PFSK-1 (cell line): ENCODE data around the gene CDK16.

Experiments used
- FOXP2 ChIP-seq: optimal IDR thresholded peaks from 2 replicates; pipeline ENCODE3; 2011; ENCODE audit warnings: borderline replicate concordance, control low read depth, inconsistent platforms; ENCODE audit not compliant: insufficient read depth; ENCODE audit errors: extremely low read length, extremely low read depth
- POLR2AphosphoS5 ChIP-seq: IDR thresholded peaks from 2 replicates; pipeline ENCODE4 v1.6.1; 2012; ENCODE audit warnings: low read depth, mild to moderate bottlenecking, control low read depth, low read length, moderate library complexity
- SIN3A ChIP-seq: IDR thresholded peaks from 2 replicates; pipeline ENCODE4 v1.6.1; 2012; ENCODE audit warnings: mild to moderate bottlenecking, low read length, moderate library complexity, borderline replicate concordance; ENCODE audit not compliant: insufficient read depth
- TAF1 ChIP-seq: IDR thresholded peaks from 2 replicates; pipeline ENCODE4 v1.6.1; 2012; ENCODE audit warnings: low read length, control low read depth, borderline replicate concordance; ENCODE audit not compliant: insufficient read depth
- TF ChIP-seq, protein P1 (sequence below), 2 experiments: IDR thresholded peaks; 2 replicates each; pipeline versions ENCODE4 v1.6.1 to v1.8.0; 2011 to 2012; ENCODE audit warnings: low read depth in 2 of 2, low read length in 2 of 2, control low read depth in 1 of 2, inconsistent platforms in 1 of 2, mild to moderate bottlenecking in 1 of 2, moderate library complexity in 1 of 2; ENCODE audit not compliant: insufficient read depth in 1 of 2

Gene CDK16

GRCh38 chrX:47196098-47196497 is 22.4 kb upstream of the CDK16 start:
- TF ChIP-seq TAF1 (no peak), POLR2AphosphoS5 (no peak), FOXP2 (no peak), SIN3A (no peak)
- TF ChIP-seq, protein P1, sequence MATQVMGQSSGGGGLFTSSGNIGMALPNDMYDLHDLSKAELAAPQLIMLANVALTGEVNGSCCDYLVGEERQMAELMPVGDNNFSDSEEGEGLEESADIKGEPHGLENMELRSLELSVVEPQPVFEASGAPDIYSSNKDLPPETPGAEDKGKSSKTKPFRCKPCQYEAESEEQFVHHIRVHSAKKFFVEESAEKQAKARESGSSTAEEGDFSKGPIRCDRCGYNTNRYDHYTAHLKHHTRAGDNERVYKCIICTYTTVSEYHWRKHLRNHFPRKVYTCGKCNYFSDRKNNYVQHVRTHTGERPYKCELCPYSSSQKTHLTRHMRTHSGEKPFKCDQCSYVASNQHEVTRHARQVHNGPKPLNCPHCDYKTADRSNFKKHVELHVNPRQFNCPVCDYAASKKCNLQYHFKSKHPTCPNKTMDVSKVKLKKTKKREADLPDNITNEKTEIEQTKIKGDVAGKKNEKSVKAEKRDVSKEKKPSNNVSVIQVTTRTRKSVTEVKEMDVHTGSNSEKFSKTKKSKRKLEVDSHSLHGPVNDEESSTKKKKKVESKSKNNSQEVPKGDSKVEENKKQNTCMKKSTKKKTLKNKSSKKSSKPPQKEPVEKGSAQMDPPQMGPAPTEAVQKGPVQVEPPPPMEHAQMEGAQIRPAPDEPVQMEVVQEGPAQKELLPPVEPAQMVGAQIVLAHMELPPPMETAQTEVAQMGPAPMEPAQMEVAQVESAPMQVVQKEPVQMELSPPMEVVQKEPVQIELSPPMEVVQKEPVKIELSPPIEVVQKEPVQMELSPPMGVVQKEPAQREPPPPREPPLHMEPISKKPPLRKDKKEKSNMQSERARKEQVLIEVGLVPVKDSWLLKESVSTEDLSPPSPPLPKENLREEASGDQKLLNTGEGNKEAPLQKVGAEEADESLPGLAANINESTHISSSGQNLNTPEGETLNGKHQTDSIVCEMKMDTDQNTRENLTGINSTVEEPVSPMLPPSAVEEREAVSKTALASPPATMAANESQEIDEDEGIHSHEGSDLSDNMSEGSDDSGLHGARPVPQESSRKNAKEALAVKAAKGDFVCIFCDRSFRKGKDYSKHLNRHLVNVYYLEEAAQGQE (IDR thresholded peaks at IDR 0.05; ENCODE audit: insufficient read depth in 1 of 2, low read depth in 2 of 2, low read length in 2 of 2): no peak

GRCh38 chrX:47197526-47197925 is 21.0 kb upstream of the CDK16 start:
- TF ChIP-seq, protein P1 (IDR thresholded peaks at IDR 0.05; ENCODE audit: insufficient read depth in 1 of 2, low read depth in 2 of 2, low read length in 2 of 2): no peak
- TF ChIP-seq POLR2AphosphoS5 (no peak), FOXP2 (no peak), SIN3A (no peak), TAF1 (no peak)

DNA sequence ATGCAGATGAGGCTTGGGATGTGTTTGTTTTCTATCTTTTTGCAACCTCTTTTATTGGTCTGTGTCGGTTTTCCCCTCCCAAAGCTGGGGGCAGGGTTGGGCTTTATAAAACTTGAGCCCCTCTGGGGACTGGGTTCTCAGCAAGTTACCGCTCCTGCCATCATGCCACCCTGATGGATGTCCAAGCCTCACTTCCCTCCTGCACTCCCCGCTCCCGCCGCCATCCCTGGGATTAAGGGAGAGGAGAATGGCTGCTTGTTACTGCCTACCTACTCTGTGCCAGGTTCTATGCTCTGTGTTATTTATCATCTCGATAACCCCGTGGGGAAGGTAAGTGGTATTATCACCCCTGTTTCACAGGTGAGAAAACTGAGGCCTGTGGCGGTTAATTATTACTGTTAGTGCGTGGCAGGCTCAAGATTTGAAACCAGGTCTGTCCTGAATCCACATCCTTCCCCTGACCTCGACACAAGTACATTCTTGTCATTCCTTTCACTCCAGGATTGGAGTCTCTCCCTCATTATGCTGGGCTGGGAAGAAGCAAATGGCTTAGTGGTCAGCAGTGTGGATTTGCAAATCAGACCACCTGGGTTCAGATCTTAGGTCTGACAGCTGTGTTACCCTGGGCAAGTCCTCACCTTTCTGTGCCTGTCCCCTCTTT is 20.3 kb upstream of the CDK16 start:
- TF ChIP-seq POLR2AphosphoS5 (no peak; the same call in 1 of the 2 replicates), SIN3A (no peak)

GRCh38 chrX:47198687-47199080 is 19.8 kb upstream of the CDK16 start:
- TF ChIP-seq SIN3A (no peak), TAF1 (no peak), POLR2AphosphoS5 (no peak), FOXP2 (no peak)
- TF ChIP-seq, protein P1 (IDR thresholded peaks at IDR 0.05; ENCODE audit: insufficient read depth in 1 of 2, low read depth in 2 of 2, low read length in 2 of 2): no peak

- no peak for TF ChIP-seq SIN3A
- TF ChIP-seq, protein P1 (IDR thresholded peaks at IDR 0.05; ENCODE audit: insufficient read depth in 1 of 2, low read depth in 2 of 2, low read length in 2 of 2): no peak
- no peak for TF ChIP-seq POLR2AphosphoS5
- TF ChIP-seq FOXP2: no peak
- no peak for TF ChIP-seq TAF1
These were observed 19.2 kb upstream of the CDK16 start for GRCh38 chrX:47199286-47199685.
